ENCODE data around the gene KCTD16.

The KCTD16 gene

GRCh38 chr5:144308906-144309670, 138.4 kb downstream of the KCTD16 start:
- no peak for DNase-seq
- no peaks in the 10 kb centered on the region for H3K4me1 Mint-ChIP-seq
- TF ChIP-seq, protein P1, sequence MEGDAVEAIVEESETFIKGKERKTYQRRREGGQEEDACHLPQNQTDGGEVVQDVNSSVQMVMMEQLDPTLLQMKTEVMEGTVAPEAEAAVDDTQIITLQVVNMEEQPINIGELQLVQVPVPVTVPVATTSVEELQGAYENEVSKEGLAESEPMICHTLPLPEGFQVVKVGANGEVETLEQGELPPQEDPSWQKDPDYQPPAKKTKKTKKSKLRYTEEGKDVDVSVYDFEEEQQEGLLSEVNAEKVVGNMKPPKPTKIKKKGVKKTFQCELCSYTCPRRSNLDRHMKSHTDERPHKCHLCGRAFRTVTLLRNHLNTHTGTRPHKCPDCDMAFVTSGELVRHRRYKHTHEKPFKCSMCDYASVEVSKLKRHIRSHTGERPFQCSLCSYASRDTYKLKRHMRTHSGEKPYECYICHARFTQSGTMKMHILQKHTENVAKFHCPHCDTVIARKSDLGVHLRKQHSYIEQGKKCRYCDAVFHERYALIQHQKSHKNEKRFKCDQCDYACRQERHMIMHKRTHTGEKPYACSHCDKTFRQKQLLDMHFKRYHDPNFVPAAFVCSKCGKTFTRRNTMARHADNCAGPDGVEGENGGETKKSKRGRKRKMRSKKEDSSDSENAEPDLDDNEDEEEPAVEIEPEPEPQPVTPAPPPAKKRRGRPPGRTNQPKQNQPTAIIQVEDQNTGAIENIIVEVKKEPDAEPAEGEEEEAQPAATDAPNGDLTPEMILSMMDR (IDR thresholded peaks at IDR 0.05) = no peak
- H3K36me3 Mint-ChIP-seq (ENCODE audit: low read depth) = no peaks in the 10 kb centered on the region
- H3K9me3 Mint-ChIP-seq = no peaks in the 10 kb centered on the region
- no peaks in the 10 kb centered on the region for H3K27me3 Mint-ChIP-seq (ENCODE audit: low read depth, poor library complexity)
- H3K4me3 Mint-ChIP-seq = no peak overlapping the region
- no peak overlapping the region for H3K27ac Mint-ChIP-seq

DNA sequence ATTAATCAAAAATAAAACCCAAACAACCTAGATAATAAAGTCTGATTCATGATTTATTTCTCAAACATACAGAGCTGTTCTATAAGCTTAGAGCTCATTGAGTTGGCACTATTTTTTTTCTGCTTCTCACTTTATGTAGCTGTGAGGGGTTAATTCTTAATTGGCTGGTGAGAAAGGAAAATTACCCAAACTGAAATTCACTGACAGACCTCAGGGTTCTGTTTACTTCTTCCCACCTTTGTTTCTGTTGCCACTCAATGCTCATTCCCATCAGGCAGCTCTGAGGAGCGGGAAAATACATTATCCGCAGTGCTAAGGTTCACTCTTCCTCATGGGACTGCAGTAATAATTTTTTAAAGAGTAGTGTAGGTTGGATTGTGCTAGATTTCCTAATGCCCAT, 139.9 kb downstream of the KCTD16 start:
- no peaks in the 10 kb centered on the region for H3K36me3 Mint-ChIP-seq (ENCODE audit: low read depth)
- H3K27ac Mint-ChIP-seq = no peak overlapping the region
- no peaks in the 10 kb centered on the region for H3K4me1 Mint-ChIP-seq
- no peaks in the 10 kb centered on the region for H3K27me3 Mint-ChIP-seq (ENCODE audit: low read depth, poor library complexity)
- TF ChIP-seq, protein P1 (IDR thresholded peaks at IDR 0.05) = no peak
- no peak for DNase-seq
- H3K4me3 Mint-ChIP-seq = no peak overlapping the region
- no peaks in the 10 kb centered on the region for H3K9me3 Mint-ChIP-seq

- H3K27ac Mint-ChIP-seq = no peak overlapping the region
- H3K27me3 Mint-ChIP-seq (ENCODE audit: low read depth, poor library complexity) = no peaks in the 10 kb centered on the region
These were observed 142.6 kb downstream of the KCTD16 start for GRCh38 chr5:144313147-144313726.

GRCh38 chr5:144315026-144315425, 144.4 kb downstream of the KCTD16 start:
- DNase-seq = no peak
- Mint-ChIP-seq H3K27ac (no peak overlapping the region), H3K9me3 (no peaks in the 10 kb centered on the region), H3K4me3 (no peak overlapping the region), H3K27me3 (ENCODE audit: low read depth, poor library complexity) (no peaks in the 10 kb centered on the region), H3K36me3 (ENCODE audit: low read depth) (no peaks in the 10 kb centered on the region), H3K4me1 (no peaks in the 10 kb centered on the region)
- TF ChIP-seq, protein P1 (IDR thresholded peaks at IDR 0.05) = no peak

More at GRCh38 chr5:144313147-144313726, 142.6 kb downstream of the KCTD16 start:
- TF ChIP-seq, protein P1 (IDR thresholded peaks at IDR 0.05) = no peak
- Mint-ChIP-seq H3K9me3 (no peaks in the 10 kb centered on the region), H3K4me1 (no peaks in the 10 kb centered on the region), H3K4me3 (no peak overlapping the region), H3K36me3 (ENCODE audit: low read depth) (no peaks in the 10 kb centered on the region)
- DNase-seq = no peak

GRCh38 chr5:144315994-144316634, 145.4 kb downstream of the KCTD16 start:
- Mint-ChIP-seq H3K27me3 (ENCODE audit: low read depth, poor library complexity) (no peaks in the 10 kb centered on the region), H3K4me3 (no peak overlapping the region), H3K9me3 (no peaks in the 10 kb centered on the region), H3K4me1 (no peaks in the 10 kb centered on the region), H3K27ac (no peak overlapping the region), H3K36me3 (ENCODE audit: low read depth) (no peaks in the 10 kb centered on the region)
- TF ChIP-seq, protein P1 (IDR thresholded peaks at IDR 0.05) = no peak
- no peak for DNase-seq

All from nephron progenitor cell (in vitro differentiated cells).